Activated CD8-positive, alpha-beta memory T cell treated with anti-CD3 and anti-CD28 coated beads, Interleukin-2, amount 50 U/mL, for 4 hours (primary cell): ENCODE results near the gene GRB14.
"Not testable (repeated sequence)": the region's sequence is repeated elsewhere in the genome, so short reads cannot be mapped to it uniquely, and the experiment has no call there.

Experiments
- DNase-seq: peaks from one replicate; pipeline ENCODE4 v3.0.0-alpha.2; 2020

The GRB14 gene

DNA sequence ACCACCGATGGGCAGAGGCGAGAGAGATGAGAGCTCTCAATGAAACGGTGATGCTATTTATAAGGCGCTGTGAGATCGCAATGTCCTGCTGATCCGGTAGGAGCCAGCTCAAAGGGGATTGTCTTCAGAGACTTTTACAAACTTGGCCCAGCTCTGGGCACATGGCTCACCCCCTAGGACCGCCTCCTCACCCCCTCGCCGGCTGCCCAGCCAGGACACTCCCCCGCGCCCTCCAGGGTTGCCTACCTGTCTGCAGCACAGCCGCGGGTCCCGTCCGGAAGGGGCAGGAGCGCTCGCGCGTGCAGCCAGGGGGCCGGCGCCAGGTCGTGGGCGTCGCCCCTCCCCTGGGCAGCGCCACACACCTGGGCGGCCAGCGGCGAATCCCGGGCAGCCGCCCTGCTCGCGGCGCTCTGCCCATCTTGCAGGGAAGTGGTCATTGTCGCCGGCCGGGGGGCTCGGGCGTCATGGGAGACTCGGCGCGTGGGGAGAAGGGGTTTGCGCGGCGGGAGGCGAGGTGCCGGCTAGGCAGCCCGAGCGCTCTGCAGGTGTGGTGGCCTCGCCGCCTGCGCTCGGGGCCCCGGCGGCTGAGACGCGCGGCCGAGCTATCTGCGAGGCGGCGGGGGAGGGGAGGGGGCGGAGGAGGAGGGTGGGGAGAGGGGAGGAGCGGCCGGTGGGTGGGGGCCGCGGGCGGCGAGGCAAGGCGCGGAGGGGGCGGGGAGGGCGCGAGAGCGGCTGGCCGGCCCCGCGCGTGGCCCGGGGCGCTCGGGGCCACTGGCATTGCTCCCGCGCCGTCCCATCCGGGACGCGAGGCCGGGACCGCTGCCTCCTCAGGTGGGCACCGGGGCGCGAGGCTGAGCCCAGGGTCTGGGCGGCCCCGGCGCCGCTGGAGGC lies at the start of gene GRB14:
Gene GRB14, minus strand, starts transcription at position 610 of the 891 bp plus-strand sequence. Its CDS starts 173 bp downstream, at position 437.
- DNase-seq: no peak

DNA sequence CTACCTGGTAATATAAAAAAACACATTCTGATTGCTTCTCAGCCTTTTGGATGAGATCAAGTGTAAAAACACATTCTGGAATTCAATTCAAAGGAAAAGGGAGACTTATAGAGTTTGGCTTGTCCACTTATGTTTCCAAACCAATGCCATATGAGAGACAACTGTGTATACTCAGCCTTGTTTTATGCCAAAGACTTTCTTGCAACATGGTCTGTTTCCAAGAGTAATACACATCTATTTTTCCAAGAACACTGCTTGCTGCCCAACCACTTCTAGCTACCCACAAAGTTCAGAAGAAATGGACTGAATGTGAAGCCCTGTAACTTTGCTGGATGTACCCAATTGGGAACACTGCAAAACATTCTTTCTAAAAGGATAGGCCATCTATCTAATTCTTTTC lies 48.0 kb upstream of the GRB14 start:
- no peak for DNase-seq

DNA sequence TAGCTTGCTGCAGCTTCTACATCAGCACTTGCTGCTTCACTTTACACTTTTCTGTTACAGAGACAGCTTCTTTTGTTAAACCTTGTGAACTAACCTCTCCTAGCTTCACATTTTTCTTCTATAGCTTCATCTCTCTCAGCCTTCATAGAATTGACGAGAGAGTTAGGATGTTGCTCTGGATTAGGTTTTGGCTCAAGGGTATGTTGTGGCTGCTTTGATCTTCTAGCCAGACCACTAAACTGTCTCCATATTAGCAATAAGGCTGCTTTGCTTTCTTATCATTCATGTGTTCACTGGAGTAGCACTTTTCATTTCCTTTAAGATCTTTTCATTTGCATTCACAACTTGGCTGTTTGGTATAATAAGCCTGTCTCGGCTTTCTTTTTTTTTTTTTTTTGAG lies 46.3 kb upstream of the GRB14 start:
- DNase-seq: no peak

DNA sequence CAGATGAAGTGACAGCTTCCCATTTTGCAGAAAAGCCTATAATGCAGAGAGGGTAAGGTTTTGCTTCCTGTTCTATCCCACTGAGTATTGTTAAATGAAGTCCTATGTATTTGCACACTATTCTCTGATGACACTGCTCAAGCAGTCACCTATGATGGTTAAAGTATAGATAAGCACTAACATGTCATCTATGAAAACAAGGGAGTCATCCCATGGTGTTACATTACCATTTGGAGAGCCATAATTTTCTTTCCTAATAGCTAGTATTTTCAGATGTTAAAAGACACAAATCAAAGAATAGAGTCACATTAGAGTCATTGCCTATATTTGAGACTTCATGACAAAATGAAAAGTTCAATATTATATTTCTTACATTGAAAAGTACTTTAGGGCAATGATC lies 42.8 kb upstream of the GRB14 start:
- DNase-seq: no peak

DNA sequence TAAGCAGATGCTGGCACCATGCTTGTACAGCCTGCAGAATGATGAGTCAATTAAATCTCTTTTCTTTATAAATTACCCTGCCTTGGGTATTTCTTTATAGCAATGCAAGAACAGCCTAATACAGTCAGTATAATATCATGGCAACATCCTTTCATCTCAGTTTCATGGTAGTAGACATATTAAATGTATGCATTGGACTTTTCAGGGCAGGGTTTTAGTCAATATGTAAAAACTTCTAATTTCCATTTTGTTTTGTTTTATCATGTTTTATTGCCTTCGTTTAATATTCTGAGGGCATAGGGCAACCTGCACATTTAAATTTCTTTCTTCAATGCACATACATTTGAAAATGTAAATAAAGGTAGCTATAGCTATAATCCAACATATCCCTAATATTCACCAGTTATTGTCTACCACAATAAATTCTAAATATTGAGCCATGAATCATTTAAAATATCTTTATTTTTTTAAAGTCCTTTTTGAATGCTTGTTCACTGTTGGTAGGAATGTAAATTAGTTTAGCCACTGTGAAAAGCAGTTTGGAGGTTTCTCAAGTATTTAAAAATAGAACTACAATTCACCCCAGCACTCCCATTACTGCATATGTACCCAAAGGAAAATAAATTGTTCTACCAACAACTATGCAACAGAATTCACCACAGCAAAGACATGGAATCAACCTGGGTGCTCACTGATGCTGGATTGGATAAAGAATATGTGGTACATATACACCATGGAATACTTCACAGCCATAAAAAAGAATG lies 41.8 kb upstream of the GRB14 start:
- no peak for DNase-seq

DNA sequence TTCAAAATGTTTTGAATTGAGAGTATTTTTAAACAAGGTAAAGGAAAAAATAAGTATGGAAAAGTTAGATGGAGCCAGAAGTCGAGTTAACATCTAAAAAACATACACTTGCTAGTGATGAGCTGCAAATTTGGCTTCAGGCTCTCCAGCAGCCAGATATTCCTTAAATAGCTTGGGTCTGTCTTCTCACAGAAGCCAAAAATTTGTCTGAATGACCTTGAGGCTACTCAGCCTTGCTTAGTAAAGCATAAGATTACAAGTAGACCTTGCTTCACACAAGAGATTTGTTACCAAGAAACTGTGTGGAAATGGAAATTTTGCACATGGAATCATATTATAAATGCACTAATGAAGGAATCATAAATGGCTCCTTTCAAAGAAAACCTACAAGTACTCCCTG lies 40.8 kb upstream of the GRB14 start:
- no peak for DNase-seq

DNA sequence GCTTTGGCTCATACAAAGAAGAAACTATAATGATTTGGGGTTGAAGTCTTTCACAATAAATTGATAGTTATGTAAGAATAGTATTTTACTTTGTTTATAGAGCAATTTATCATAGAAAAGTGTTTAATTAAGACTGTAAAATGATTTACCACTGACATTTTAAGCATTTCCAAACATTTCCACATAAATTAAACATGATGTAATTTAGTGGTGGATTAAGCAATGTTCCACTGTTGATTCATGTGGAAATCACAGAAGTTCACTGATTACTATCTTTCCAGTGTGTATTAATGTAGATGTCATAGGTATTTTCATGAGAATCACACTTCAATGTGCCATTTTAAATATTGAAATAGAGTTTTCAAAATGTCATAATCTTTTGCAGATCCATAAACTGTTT lies 40.1 kb upstream of the GRB14 start:
- no peak for DNase-seq

DNA sequence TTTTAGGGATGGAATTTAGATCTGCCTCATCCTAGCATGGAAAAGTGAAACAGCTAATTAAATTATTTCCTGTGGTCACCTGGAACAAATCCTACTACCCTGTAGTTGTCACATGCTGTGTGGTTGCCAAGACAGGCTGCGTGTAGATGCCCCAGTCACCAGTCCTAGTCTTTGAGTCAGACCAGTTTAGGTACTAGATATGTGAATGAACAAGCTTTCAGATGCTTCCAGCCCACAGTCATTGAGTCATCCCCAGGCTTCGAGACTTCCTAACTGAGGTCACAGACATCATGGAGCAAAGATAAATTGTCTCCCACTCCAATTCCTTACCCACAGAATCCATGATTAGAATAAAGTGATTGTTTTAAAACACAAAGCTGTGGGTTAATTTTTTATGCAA lies 35.8 kb upstream of the GRB14 start:
- no peak for DNase-seq

DNA sequence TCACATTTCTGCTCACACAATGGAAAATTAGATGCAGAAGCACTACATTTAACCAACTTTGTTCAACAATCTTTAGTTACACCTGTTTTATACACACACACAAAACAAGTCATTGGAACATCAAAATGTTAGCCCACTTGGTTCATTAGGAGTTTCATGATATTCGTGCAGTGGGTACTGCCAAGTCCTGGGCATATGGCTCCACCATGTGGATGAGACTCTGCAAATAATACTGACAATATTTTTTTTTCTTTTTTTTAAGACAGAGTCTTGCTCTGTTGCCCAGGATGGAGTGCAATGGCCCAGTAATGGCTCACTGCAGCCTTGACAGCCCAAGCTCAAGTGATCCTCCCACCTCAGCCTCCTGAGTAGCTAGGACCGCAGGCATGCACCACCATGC lies 34.5 kb upstream of the GRB14 start:
- DNase-seq: no peak

DNA sequence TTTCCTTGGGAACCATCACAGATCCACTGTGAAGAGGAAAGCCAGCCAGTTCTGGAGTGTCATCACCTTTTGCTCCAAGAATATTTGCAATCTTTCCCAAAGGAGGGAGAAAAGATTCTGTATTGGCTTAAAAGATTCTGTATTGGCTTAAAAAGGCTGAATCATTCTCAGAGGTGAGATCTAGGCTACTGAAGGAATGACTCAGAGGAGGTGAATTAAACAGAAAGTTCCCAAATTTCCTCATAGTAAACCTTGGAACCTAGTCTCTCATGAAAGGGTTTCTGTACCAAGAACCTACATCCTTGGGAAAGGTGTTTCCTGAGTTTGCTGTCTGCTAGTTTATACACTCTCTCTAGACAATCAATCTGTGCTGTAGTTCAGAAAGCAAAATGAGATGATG lies 34.1 kb upstream of the GRB14 start:
- no peak for DNase-seq

DNA sequence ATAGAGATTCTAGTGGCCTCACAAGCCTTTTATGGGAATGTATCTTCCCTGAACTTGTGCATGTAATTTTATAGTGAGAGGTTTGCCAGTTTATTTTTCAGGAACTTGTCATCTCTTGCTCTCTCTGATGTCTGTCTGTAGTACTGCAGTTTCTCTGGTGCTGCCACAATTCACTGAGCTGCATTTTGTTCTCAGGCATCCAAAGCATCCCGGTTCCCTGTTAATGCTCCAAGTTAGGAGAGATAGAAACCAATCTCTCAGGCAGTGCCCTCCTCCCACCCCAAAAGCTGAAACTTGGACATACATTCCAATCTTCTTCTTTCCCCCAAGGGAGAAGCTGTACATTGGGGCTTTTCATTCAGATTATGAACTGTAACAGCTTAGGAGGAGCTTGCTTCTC lies 30.1 kb upstream of the GRB14 start:
- DNase-seq: no peak

DNA sequence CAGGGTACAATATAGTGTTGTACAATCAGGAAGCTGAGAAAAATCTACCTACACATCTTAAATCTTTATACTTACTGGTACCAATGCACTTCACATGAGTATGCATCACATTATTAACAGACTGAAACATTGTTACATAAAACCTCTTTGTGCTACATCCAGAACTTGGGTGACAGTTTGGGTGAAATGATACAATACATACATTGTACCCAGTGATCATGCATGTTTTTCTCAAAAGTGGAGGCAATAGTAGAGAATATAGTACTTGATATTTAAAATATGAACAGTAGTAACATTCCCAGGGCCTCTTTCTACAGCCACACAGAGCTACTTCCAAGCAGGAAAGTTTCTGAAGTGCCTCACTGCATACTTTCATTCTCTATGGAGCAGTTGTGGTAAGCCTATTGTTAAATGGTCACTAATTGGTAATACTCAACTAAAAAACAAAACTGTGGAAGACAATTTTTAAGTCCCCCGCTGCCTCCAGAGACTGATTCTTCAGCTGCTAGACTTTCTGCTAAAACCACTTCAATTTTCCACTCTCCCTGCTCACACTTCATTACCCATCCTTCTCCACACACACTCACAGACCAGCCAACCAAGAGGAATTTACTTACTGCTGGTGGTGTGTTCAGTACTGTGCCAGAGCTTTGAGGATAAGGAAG lies 22.9 kb upstream of the GRB14 start:
- no peak for DNase-seq

DNA sequence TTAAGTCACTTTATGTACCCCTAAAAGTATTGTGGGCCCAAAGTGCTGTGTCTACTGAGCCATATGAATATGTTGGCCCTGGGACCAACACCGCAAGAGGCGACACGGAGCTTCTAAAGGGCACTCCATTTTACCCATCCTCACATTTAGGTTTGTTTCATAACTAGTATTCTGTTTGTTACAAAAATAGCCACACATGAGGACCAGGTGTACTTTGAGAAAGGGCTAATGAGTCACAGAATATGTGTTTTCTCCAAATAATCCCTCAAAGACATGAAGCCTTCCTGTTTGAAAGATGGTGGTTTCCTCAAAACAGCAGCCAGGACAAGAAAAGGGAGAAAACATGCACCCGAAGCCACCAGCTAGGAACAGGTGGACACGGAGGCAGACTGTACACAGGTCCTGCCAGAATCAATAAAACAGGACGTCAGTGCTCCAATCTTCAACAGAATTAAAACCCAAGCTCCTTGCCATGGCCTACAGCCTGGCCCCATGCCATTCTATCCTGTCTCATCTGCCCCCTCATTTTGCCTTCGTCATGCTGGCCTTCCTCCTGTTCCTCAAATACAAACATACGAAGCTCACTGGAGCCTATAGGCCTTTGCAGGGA lies 21.8 kb upstream of the GRB14 start:
- DNase-seq: no peak

DNA sequence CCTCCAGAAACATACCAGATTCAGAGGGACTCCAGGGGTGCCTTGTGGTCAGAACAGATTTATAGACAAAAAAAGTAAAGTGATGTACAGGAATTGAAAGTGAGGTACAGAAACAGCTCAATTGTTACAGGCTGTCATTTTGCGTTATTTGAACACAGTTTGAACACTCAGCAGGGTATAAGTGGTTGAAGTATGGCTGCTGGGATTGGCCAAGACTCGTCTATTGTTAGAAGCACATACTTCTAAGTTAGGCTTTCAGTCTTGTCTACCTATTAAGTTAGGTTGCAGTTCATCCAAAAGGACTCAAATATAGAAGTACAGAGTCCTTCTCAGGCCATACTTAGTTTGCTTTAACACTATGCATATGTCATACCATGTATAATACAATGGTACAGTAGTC lies 21.0 kb upstream of the GRB14 start:
- no peak for DNase-seq

DNA sequence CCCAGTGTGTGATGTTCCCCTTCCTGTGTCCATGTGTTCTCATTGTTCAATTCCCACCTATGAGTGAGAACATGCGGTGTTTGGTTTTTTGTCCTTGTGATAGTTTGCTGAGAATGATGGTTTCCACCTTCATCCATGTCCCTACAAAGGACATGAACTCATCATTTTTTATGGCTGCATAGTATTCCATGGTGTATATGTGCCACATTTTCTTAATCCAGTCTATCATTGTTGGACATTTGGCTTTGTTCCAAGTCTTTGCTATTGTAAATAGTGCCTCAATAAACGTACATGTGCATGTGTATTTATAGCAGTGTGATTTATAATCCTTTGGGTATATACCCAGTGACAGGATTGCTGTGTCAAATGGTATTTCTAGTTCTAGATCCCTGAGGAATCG lies 7.0 kb upstream of the GRB14 start:
- not testable (repeated sequence) for DNase-seq

DNA sequence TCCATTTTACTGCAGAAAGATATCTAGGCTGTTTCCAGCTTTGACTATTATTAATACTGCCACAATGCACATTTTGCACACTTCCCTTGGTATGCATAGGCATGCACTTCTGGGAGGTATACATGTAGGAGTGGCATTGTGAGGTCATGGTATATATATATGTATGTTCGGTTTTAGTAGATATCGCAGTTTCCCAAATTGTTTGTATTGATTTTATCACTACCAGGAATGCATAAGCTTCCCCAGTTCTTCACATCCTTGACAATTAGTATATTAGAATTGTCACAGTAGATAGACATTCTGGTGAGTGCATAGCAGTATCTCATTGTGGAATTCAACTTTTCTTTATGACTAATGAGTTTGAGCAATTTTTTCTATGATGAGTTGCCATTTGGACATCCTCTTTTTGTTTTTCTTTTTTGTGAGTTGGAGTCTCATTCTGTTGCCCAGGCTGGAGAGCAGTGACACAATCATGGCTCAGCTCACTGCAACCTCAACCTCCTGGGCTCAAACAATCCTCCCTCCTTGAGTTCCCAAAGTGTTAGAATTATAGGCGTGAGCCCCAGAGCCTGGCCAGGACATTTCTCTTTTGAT lies 4.2 kb upstream of the GRB14 start:
- DNase-seq: no peak

DNA sequence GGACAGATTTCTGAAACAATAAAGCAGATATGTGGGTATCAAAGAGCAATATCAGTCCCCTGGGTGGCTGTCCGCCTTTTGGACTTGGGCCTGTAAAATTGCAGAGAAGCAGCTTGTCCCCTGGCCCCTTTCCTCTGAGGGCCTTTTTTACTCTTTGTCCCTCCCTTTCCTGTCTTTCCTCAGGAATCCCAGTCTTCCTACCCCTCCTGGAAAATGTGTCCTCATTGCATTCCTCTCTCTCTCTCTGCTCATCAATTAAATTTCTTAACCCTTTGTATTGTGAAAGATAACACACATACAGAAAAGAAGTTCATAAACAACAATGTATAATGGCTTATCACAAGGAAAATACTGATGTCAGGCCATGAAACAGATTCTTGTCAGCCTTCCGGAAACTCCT lies 3.0 kb upstream of the GRB14 start:
- no peak for DNase-seq

DNA sequence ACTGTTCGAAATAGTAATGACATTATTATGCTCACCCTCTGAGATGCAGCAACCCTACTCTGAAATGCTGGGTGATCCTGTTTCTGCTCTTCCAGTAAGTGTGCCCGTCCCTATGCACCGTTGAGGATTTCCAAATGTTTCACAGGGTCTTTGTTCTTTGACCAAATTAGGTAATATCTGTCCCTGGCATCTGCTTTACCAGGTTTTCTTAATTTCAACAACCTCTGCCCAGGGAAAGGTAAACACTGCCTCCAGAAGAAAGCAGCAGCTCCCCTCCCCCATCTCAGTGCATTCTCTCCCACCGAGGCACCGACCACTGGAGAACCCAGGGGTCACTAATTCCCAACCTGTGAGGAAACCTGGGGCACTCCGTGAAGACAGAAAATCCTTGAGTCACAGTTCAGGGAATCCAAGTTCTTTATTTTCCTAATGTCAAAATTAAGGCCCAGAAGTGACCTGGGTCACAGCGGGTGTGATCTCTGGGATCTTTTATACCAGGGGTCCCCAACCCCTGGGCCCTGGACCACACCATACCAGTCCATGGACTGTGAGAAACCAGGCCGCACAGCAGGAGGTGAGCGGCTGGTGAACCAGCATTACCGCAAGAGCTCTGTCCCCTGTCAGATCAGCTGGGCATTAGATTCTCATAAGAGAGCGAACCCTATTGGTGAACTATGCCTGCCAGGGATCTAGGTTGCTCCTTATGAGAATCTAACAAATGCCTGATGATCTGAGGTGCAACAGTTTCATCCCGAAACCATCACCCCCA lies 1.2 kb upstream of the GRB14 start:
- no peak for DNase-seq

DNA sequence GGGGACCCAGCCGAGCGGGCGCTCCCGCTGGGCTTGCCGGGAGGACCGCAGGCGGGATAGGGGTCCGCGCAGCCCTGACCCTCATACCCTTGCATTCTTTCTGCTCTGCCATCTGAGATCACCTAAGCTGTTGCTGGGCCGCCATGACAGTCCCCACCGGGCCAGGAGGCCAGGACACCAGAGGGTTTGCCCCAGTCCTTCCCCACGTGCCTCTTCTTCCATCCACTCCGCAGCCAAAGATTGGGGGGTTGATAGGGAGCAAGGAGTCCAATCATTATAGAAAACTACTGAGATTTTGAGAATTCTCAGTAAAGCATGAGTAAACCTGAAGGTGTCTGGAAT lies 453 bp upstream of the GRB14 start:
- DNase-seq: no peak

DNA sequence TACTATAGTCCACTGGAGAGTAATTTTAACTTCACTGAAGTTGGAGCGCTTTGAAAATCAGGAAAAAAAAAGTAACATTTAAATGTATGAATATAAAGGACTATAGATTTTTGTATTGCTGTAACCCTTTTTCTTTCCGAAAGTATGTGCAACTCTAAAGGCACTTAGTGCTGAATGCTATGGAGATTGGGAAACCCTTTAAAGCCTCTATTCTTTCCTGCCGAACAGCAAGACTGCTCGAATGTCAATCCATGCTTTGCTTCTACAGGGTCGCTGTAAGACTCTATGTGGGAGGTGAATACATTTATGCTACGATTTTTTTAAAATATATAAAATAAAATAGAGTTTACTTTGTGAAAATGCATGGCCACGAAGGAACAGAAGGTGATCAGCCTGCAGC lies 825 bp downstream of the GRB14 start:
- no peak for DNase-seq

DNA sequence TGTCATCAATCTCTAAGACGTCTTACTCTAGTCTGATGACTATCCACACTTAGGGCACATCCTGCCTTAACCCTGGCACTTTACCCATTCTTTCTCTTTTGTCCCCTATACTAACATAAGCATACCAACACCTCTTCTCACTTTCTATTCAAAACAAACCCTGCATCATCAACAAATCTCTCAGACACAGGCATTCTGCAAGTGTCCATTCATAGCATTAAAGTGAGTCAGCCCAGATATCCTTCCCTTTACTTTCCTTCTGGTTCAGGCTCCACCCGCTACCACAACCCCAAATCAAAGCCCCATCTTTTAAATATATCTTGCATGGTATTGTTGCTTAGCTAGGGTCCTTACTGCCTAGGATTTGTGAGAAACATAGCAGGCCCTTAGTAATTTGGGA lies 3.8 kb downstream of the GRB14 start:
- DNase-seq: no peak

DNA sequence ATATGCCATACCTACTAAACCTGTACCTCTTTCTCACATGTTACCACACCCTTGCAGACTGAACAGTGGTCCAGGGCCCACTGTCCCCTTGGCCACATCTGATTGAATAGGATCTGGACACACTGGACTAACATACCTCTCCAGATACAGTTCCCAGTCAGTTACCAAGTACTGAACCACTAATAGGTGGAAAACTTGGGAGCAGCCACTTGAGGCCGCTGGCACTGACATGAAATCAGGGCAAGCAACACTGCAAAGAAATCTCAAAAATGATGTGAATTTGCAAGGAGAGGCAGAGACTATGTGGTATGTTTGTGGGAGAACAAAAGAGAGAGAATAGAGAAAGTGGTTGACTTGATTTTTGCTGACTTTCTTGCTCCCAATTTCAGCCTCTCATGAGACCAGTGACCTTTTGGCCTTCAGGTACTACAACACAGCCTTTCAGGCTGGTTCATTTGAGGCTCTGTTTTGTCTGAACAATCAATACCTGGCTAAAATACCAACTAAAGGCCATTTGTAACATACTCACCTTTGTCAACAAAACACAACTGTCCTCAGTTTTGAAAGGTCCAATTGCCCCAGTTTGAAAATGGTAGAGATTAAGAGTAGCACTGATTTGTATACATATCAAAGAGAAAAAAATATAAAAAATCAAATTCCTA lies 7.8 kb downstream of the GRB14 start:
- DNase-seq: no peak
